Vein endothelial cell (primary cell): ENCODE results near the gene SEBOX. TPM values are rescaled to one million over a fixed set of nuclear protein-coding genes. Genes with fewer than 3 reads are reported as not detected.

ENCODE experiments used
- total RNA-seq: library from RNA; depleted of rRNA; stranded (reverse); fragments of >200 nt; gene quantifications from 2 replicates; pipeline ENCODE4 v1.2.3, GENCODE V29; 2012

The SEBOX gene
- total RNA-seq = not detected in 2 replicates

DNA sequence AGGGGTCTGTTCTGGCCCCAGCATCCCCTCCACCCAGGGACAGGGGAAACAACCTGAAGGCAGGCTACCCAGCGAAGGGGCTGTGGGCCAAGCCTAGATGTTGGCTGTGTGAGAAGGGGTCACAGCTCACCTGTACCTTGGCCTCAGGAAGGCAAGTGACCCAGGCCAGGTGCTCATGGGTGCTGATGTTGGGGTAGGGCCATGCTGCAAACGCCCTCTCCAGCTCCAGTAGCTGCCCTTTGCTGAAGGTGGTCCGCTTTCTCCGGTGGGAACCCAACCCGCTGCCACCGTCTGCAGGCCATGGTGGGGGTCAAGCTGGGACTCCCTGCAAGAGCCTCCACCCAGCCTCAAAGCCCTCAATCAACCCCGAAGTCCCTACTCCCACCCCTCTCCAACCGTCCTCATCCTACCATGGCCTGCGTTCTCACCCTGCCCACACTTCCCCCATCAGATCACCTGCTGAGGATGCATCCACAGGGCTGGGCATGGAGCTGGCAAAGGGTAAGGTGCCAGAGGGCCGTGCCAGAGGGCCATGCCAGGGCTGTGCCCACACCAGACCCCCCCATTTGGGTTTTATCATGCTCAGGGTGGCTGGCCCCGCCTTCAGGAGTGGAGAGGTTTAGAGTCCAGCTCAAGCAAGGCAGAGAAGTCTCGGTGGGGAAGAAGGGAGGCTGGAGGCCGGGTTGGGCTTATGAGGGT lies at the start of gene SEBOX:
TSS of gene SEBOX (minus strand) at position 535 of the 699 bp plus-strand sequence. CDS start at position 487, 48 bp downstream.

DNA sequence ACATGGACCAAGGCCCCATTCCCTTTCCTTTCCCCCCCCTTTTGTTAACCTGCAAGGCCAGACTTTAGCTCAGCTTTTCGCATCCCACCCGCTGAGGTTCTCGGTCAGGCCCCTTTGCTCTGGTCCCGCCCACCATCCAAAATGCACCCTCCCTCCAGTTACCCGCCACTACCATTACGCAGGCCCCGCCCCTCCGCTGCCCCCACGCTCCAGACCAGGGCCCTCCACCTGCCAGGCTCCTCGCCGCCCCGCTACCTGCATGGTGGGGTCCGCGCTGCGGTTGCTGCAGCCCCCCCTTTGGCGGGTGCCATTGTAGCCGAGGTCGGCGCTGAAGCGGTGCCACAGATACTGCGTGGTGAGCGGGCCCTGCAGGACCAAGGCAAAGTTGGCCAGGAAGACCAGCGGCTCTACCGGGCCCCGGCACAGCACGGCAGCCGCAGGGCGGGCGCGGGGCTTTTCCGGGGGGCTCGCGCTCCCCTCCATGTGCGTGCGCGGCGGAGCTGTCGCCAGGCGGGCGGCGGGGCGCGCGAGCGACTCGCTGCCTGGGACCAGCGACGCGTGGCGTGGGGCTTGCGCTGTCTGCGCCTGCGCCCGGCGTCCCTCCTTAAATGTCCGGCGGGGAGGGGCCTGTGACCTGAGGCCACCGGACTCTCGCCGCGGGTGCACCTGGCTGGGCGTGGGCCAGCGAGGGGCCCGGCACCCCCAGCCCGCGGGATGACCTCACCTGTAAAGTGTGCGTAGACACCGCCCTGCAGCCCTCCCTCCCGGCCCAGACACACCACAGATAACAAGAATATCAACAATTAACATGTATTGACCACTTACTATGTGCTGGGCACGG lies 40.9 kb upstream of the SEBOX start, which contains the start of gene SLC46A1:
TSS of gene SLC46A1 (minus strand) at position 581 of the 841 bp plus-strand sequence. CDS start at position 483, 98 bp downstream.

DNA sequence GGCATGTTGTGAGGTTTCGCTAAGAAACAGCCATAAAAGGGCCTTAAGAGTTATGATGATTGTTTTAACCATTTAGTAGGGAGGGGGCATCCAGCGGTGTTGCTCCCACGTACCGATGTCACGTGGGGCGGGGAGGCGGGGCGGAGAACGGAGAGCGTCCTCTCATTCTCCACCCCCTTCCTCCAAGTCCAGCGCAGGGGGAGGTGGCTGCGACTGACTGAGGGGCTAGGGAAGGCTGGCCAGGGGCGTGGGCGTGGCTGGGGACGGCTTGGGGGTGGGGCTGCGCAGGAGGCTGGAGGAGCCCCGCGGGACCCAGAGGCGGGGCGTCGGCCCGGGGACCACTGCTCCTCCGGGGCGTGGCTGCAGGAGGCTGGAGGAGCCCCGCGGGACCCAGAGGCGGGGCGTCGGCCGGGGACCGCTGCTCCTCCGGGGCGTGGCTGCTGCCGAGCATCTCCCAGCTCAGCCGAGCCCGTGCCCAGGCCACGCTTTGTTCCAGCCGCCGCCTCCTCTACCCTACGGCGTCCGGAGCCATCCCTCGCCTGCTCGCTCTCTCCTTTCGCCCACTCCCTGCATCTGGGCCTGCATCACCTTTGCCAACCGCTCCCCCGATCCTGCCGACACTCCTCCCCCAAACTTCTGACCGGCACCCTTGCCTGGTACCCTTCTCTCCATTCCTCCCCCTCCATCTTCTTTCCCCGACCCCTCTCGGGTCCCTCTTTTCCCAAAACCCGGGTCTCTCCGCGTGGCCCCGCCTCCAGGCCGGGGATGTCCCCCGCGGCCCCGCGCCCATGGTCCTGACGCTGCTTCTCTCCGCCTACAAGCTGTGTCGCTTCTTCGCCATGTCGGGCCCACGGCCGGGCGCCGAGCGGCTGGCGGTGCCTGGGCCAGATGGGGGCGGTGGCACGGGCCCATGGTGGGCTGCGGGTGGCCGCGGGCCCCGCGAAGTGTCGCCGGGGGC lies 6.5 kb upstream of the SEBOX start, which contains the start of gene SARM1:
TSS of gene SARM1 (plus strand) at position 450 of the 958 bp plus-strand sequence. CDS start at position 789, 339 bp downstream.

GRCh38 chr17:28370035-28370743 lies 5.2 kb upstream of the SEBOX start, which contains the start of gene VTN:
TSS of gene VTN (minus strand) at chr17:28370307. CDS start at chr17:28370203, 104 bp downstream.

GRCh38 chr17:28357061-28357900 lies 7.7 kb downstream of the SEBOX start, which contains the start of gene POLDIP2:
TSS of gene POLDIP2 (minus strand) at chr17:28357527. CDS start at chr17:28357448, 79 bp downstream.

GRCh38 chr17:28335201-28335958 lies 29.6 kb downstream of the SEBOX start, which contains the start of the genes IFT20 and TNFAIP1:
TSS of gene IFT20 (minus strand) at chr17:28335472. CDS start at chr17:28331985, 3,487 bp downstream.
TSS of gene TNFAIP1 (plus strand) at chr17:28335761. CDS start at chr17:28339522, 3,761 bp downstream.

DNA sequence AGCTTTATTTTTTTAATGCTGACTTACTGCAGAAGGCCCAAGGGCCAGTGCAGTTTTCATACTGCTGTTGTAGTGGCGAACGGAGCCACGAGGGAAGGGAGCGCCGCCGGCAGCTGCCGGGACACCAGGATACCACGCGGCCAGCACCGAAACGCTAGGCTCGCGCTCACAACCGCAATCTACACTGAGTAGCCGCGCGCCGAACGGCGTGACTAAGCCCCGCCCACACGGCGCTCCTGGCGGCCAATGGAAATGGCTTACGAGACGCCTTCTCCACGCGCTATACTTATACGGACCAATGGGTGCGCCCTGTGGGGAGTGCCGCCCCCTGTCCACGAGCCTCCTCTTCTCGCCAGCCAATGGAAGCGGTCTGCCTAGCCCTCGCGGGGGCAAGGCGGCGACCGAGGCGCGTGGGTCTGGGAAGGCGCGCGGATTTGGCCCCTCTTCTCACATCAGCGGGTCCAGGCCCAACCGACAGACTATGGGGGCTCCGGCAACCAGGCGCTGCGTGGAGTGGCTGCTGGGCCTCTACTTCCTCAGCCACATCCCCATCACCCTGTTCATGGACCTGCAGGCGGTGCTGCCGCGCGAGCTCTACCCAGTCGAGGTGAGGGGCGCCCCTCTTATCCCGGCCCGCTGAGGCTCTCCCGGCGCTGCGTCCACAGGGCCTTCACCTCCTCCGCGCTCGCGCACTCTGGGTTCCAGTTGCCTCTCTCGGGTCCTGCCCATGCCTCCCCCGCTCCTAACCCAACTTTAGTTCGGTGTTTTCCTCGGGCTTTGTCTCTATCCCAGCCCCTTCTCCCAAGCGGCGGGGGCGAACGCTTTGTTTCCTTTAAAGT lies 46.0 kb downstream of the SEBOX start, which contains the start of gene TMEM97:
TSS of gene TMEM97 (plus strand) at position 442 of the 839 bp plus-strand sequence. CDS start at position 482, 40 bp downstream.

Other genes with a start within 250 kb of the SEBOX start
- 16.7 and 26.8 TPM in 2 replicates for gene TMEM97, start 46.0 kb downstream of the SEBOX start, total RNA-seq
- 40.3 and 50.6 TPM in 2 replicates for gene IFT20, start 29.7 kb downstream of the SEBOX start, total RNA-seq
- 90.0 and 99.9 TPM in 2 replicates for gene TNFAIP1, start 29.4 kb downstream of the SEBOX start, total RNA-seq
- 90.8 and 92.3 TPM in 2 replicates for gene POLDIP2, start 7.7 kb downstream of the SEBOX start, total RNA-seq
- 0.10 TPM in 1 of 2 replicates, not detected in the other for gene VTN, start 5.1 kb upstream of the SEBOX start, total RNA-seq
- gene SARM1, start 6.5 kb upstream of the SEBOX start, total RNA-seq = 4.2 and 6.2 TPM in 2 replicates
- 1.3 and 2.5 TPM in 2 replicates for gene SLC46A1, start 41.0 kb upstream of the SEBOX start, total RNA-seq
- not detected in 2 replicates for gene SLC13A2, start 108.4 kb upstream of the SEBOX start, total RNA-seq
- not detected in 2 replicates for gene FOXN1, start 141.1 kb upstream of the SEBOX start, total RNA-seq
- gene UNC119, start 187.4 kb upstream of the SEBOX start, total RNA-seq = 23.1 and 27.1 TPM in 2 replicates
- 56.3 and 63.7 TPM in 2 replicates for gene PIGS, start 206.3 kb upstream of the SEBOX start, total RNA-seq
- 12.4 and 22.5 TPM in 2 replicates for gene ALDOC, start 211.7 kb upstream of the SEBOX start, total RNA-seq
- gene SPAG5, start 233.8 kb upstream of the SEBOX start, total RNA-seq = 20.9 and 31.7 TPM in 2 replicates
- gene RSKR, start 249.0 kb upstream of the SEBOX start, total RNA-seq = 4.2 and 8.7 TPM in 2 replicates